ENCODE data around the gene TPM1.

- no peak for TF ChIP-seq CTCF (IDR thresholded peaks at IDR 0.05)
- no peak for TF ChIP-seq REST (IDR thresholded peaks at IDR 0.05; ENCODE audit: insufficient read depth in 1 of 2, low read depth in 2 of 2, low read length in 1 of 2)
- TF ChIP-seq POLR2AphosphoS5 (IDR thresholded peaks at IDR 0.05; ENCODE audit: low read depth, low read length): no peak
- TF ChIP-seq TCF7L2 (IDR thresholded peaks at IDR 0.05; ENCODE audit: low read depth, low read length): no peak
These were observed 21.4 kb downstream of the TPM1 start for GRCh38 chr15:63063877-63064409.

Data from Panc1 (cell line).